NCI-H1930 (cell line): Measurements from ENCODE around the gene CARD10.

Source experiments
- DNase-seq, 2 experiments: peaks; one replicate each; lab custom pipeline; 2025; lab: John Stamatoyannopoulos, UW

The CARD10 gene

GRCh38 chr22:37519268-37520195, at the start of gene CARD10:
CARD10 (minus strand) TSS chr22:37519415; CDS start chr22:37519200, 215 bp downstream.
- DNase-seq, result no peak

GRCh38 chr22:37568448-37569008, 49.3 kb upstream of the CARD10 start:
- no peak for DNase-seq

- no peak for DNase-seq
Observed at GRCh38 chr22:37568012-37568411, 48.8 kb upstream of the CARD10 start.

GRCh38 chr22:37566903-37567798, 47.9 kb upstream of the CARD10 start:
- DNase-seq, result peak; percentile 9 to 73

GRCh38 chr22:37566329-37566837, 47.2 kb upstream of the CARD10 start:
- no peak for DNase-seq

GRCh38 chr22:37565830-37566229, 46.6 kb upstream of the CARD10 start:
- DNase-seq, result no peak

GRCh38 chr22:37564111-37564711, 45.0 kb upstream of the CARD10 start:
- no peak for DNase-seq

- no peak for DNase-seq
Observed at GRCh38 chr22:37563153-37564081, 44.2 kb upstream of the CARD10 start.

- no peak for DNase-seq
Observed at GRCh38 chr22:37562049-37562875, 43.0 kb upstream of the CARD10 start.

- DNase-seq, result peak; percentile 60 to 73
Observed at GRCh38 chr22:37561212-37562048, 42.2 kb upstream of the CARD10 start.

GRCh38 chr22:37560608-37561211, 41.5 kb upstream of the CARD10 start:
- no peak for DNase-seq

- no peak for DNase-seq
Observed at GRCh38 chr22:37559901-37560607, 40.8 kb upstream of the CARD10 start, which contains the start of gene CDC42EP1. CDC42EP1 (plus strand) TSS chr22:37560480; CDS start chr22:37566350, 5,870 bp downstream.

- DNase-seq, result no peak
Observed at GRCh38 chr22:37559521-37559900, 40.3 kb upstream of the CARD10 start.

GRCh38 chr22:37558815-37559214, 39.6 kb upstream of the CARD10 start:
- no peak for DNase-seq

- DNase-seq, result no peak
Observed at GRCh38 chr22:37557321-37558001, 38.2 kb upstream of the CARD10 start.

GRCh38 chr22:37556710-37557109, 37.5 kb upstream of the CARD10 start:
- DNase-seq, result no peak

GRCh38 chr22:37555029-37555428, 35.8 kb upstream of the CARD10 start:
- DNase-seq, result no peak
